HL-60 (cell line): ENCODE results near the gene TIPARP.

Experiments used
- CTCF ChIP-seq: IDR thresholded peaks from one replicate; pipeline ENCODE4 v1.5.1; 2011; ENCODE audit warnings: low read length, control low read depth, inconsistent platforms; ENCODE audit not compliant: insufficient read depth
- GABPA ChIP-seq: IDR thresholded peaks from 2 replicates; pipeline ENCODE4 v1.6.1; 2012; ENCODE audit warnings: low read depth
- POLR2AphosphoS5 ChIP-seq: IDR thresholded peaks from 2 replicates; pipeline ENCODE4 v1.6.1; 2012; ENCODE audit warnings: low read depth
- TF ChIP-seq, protein P1 (sequence below): IDR thresholded peaks from 2 replicates; pipeline ENCODE4 v1.6.1; 2012; ENCODE audit warnings: low read depth; ENCODE audit not compliant: insufficient replicate concordance

DNA sequence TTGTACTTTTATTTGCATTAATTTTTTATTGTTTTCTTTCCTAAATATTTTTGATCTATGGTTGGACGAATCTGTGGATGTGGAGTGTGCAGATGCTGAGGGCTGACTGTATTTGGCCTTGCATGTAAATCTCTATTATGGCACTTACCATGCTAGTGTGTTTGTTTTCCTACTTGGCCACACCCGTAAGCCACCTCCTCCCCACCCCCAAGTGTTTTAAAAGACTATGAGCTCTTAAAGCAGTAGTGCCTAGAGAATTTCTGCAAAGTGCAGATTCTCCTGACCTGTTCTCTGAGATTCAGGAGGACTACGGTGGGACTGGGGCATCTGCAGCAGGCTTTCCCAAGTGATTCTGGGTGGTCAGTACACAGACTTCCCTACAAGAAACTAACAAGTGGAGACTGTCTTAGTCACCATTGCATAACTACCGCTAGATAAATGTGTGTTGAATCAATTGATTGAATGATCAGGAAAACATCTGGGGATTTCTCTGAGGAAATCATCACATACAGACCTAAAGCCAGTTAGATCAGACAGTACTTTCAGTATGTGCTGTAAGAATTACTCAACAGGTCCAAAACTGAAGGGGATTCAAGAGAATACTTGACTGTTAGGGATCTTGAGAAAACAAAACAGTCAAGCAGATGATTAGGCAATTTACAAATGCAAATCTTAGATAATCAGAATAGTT lies 6.2 kb upstream of the TIPARP start:
- TF ChIP-seq CTCF = no peak
- no peak for TF ChIP-seq POLR2AphosphoS5
- TF ChIP-seq GABPA = no peak
- TF ChIP-seq, protein P1, sequence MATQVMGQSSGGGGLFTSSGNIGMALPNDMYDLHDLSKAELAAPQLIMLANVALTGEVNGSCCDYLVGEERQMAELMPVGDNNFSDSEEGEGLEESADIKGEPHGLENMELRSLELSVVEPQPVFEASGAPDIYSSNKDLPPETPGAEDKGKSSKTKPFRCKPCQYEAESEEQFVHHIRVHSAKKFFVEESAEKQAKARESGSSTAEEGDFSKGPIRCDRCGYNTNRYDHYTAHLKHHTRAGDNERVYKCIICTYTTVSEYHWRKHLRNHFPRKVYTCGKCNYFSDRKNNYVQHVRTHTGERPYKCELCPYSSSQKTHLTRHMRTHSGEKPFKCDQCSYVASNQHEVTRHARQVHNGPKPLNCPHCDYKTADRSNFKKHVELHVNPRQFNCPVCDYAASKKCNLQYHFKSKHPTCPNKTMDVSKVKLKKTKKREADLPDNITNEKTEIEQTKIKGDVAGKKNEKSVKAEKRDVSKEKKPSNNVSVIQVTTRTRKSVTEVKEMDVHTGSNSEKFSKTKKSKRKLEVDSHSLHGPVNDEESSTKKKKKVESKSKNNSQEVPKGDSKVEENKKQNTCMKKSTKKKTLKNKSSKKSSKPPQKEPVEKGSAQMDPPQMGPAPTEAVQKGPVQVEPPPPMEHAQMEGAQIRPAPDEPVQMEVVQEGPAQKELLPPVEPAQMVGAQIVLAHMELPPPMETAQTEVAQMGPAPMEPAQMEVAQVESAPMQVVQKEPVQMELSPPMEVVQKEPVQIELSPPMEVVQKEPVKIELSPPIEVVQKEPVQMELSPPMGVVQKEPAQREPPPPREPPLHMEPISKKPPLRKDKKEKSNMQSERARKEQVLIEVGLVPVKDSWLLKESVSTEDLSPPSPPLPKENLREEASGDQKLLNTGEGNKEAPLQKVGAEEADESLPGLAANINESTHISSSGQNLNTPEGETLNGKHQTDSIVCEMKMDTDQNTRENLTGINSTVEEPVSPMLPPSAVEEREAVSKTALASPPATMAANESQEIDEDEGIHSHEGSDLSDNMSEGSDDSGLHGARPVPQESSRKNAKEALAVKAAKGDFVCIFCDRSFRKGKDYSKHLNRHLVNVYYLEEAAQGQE = no peak
